Lung (tissue), 12 donors: Measurements from ENCODE around the gene FLT3LG. TPM values are rescaled to one million over a fixed set of nuclear protein-coding genes. Genes with fewer than 3 reads are reported as not detected.
A peak's percentile ranks its signal among the peaks of the same experiment; 100 is the strongest.

Experiments
- ATAC-seq: fragments of 200-7000 bp; cut with Tn5 transposase; one replicate; pipeline ENCODE4 v1.9.1; 2020; ENCODE audit warnings: moderate number of reproducible peaks; ENCODE audit not compliant: insufficient read depth, low FRiP score
- DNase-seq, 3 donors: peaks; one replicate each; pipeline ENCODE4 v3.0.0-alpha.2; 2013 to 2017
- H3K27ac ChIP-seq, 2 donors: one replicate each; pipeline ENCODE4 v1.5.1; 2013; ENCODE audit warnings: mild to moderate bottlenecking in 2 of 2, moderate library complexity in 2 of 2, control low read depth in 1 of 2, inconsistent platforms in 1 of 2, low read depth in 1 of 2, low read length in 1 of 2
- H3K27me3 ChIP-seq, 3 donors: one replicate each; pipeline ENCODE4 v1.5.1; 2013; ENCODE audit warnings: low read length in 2 of 3; ENCODE audit not compliant: control insufficient read depth in 3 of 3, insufficient read depth in 3 of 3
- H3K36me3 ChIP-seq, 4 donors: one replicate each; pipeline ENCODE4 v1.5.1; 2013; ENCODE audit warnings: low read length in 4 of 4, mild to moderate bottlenecking in 1 of 4, moderate library complexity in 1 of 4; ENCODE audit not compliant: control insufficient read depth in 4 of 4, insufficient read depth in 4 of 4
- H3K4me1 ChIP-seq, 5 donors: one replicate each; pipeline ENCODE4 v1.5.1; 2013; ENCODE audit warnings: low read length in 5 of 5, mild to moderate bottlenecking in 2 of 5, moderate library complexity in 1 of 5; ENCODE audit not compliant: control insufficient read depth in 5 of 5, insufficient read depth in 5 of 5
- H3K4me3 ChIP-seq: one replicate; pipeline ENCODE4 v1.5.1; 2013; ENCODE audit warnings: mild to moderate bottlenecking, control low read depth, moderate library complexity
- H3K9ac ChIP-seq, 2 donors: one replicate each; pipeline ENCODE4 v1.5.1; 2013; ENCODE audit warnings: low read length in 2 of 2, control low read depth in 1 of 2; ENCODE audit not compliant: insufficient read depth in 1 of 2
- H3K9me3 ChIP-seq, 4 donors: one replicate each; pipeline ENCODE4 v1.5.1; 2013; ENCODE audit warnings: low read length in 3 of 4, mild to moderate bottlenecking in 1 of 4, moderate library complexity in 1 of 4; ENCODE audit not compliant: control insufficient read depth in 4 of 4, insufficient read depth in 3 of 4
- CTCF ChIP-seq: IDR thresholded peaks from 2 replicates; pipeline ENCODE4 v1.5.1; 2012; ENCODE audit warnings: mild to moderate bottlenecking; ENCODE audit errors: control extremely low read depth, extremely low read depth
- WGBS, 2 donors: extraction: QIAGEN DNeasy Blood & Tissue Kit; methylation state at CpG; one replicate each; pipeline ENCODE4 v1.1.7; 2013; 5-methylcytosine and 5-hydroxymethylcytosine counted together
- polyA plus RNA-seq, 2 donors: library from polyadenylated mRNA; stranded (reverse); fragments of 200-250 nt; gene quantifications; one replicate each; pipeline ENCODE4 v1.2.1, GENCODE V29; 2013
- total RNA-seq, 2 donors: library from RNA; depleted of rRNA in 1 of 2; stranded (reverse); fragments of >200 nt in 1 of 2; gene quantifications; one replicate each; pipeline ENCODE4 v1.2.1, GENCODE V29; 2014 to 2021
- donor health status: control.
- donor health status: control.
- donor health status: Bipolar disorder and iron deficiency.
- donor health status: healthy.
- donor health status: DM: yes; HTN: yes; CAD: no.

Gene FLT3LG
- total and polyA plus RNA-seq, 4 donors, result 2.9 to 15.0 (median 9.2) TPM

GRCh38 chr19:49515767-49516166 is 41.8 kb downstream of the FLT3LG start:
- H3K4me1 ChIP-seq, result peaks cover 0 to 21% (median 12%) of the 10 kb centered on the region in 5 donors
- WGBS, 2 donors, result 13 to 36% methylated on average over 4 of the region's 4 CpGs
- no peak overlapping the region for H3K9ac ChIP-seq

GRCh38 chr19:49518033-49518432 is 44.0 kb downstream of the FLT3LG start:
- Histone ChIP-seq H3K27me3 (no peaks in the 10 kb centered on the region), H3K4me3 (no peak overlapping the region), H3K27ac (no peak overlapping the region), H3K4me1 (peaks cover 0 to 10% (median 5%) of the 10 kb centered on the region in 5 donors), H3K9ac (no peak overlapping the region), H3K36me3 (peaks cover 0 to 10% (median 7%) of the 10 kb centered on the region in 4 donors), H3K9me3 (no peaks in the 10 kb centered on the region)
- ATAC-seq, result no peak
- no peak for DNase-seq
- WGBS, 2 donors, result 89 to 94% methylated on average over 3 of the region's 3 CpGs
- TF ChIP-seq CTCF, result no peak

More at GRCh38 chr19:49515767-49516166, 41.8 kb downstream of the FLT3LG start:
- Histone ChIP-seq H3K27me3 (no peaks in the 10 kb centered on the region), H3K27ac (peak overlapping the region in 1 of 2 donors; percentile 48), H3K9me3 (no peaks in the 10 kb centered on the region), H3K4me3 (no peak overlapping the region), H3K36me3 (peaks cover 0 to 8% (median 5%) of the 10 kb centered on the region in 4 donors)
- peak; percentile 31 for ATAC-seq
- DNase-seq, result peak; percentile 36 to 52 (median 43)
- TF ChIP-seq CTCF, result no peak

GRCh38 chr19:49520705-49521319 is 46.8 kb downstream of the FLT3LG start:
- no peak for ATAC-seq

More at GRCh38 chr19:49520705-49521319, 46.8 kb downstream of the FLT3LG start:
- Histone ChIP-seq H3K4me3 (no peak overlapping the region), H3K9me3 (no peaks in the 10 kb centered on the region), H3K27me3 (no peaks in the 10 kb centered on the region), H3K4me1 (peaks cover 0 to 1% (median 0%) of the 10 kb centered on the region in 5 donors), H3K36me3 (peaks cover 0 to 21% (median 13%) of the 10 kb centered on the region in 4 donors), H3K9ac (no peak overlapping the region), H3K27ac (no peak overlapping the region)
- DNase-seq, result no peak
- 84 to 87% methylated on average over 13 of the region's 13 CpGs for WGBS, 2 donors
- TF ChIP-seq CTCF, result no peak
